HG02759 (cell line): Measurements from ENCODE around the gene SH3YL1.
A peak's percentile ranks its signal among the peaks of the same experiment; 100 is the strongest.

Source experiments
- ATAC-seq: cut with Tn5 transposase; IDR thresholded peaks from one replicate; pipeline ENCODE4 v1.9.1; 2021; ENCODE audit warnings: mild to moderate bottlenecking, moderate library complexity; ENCODE audit not compliant: unreplicated experiment

Gene SH3YL1

DNA sequence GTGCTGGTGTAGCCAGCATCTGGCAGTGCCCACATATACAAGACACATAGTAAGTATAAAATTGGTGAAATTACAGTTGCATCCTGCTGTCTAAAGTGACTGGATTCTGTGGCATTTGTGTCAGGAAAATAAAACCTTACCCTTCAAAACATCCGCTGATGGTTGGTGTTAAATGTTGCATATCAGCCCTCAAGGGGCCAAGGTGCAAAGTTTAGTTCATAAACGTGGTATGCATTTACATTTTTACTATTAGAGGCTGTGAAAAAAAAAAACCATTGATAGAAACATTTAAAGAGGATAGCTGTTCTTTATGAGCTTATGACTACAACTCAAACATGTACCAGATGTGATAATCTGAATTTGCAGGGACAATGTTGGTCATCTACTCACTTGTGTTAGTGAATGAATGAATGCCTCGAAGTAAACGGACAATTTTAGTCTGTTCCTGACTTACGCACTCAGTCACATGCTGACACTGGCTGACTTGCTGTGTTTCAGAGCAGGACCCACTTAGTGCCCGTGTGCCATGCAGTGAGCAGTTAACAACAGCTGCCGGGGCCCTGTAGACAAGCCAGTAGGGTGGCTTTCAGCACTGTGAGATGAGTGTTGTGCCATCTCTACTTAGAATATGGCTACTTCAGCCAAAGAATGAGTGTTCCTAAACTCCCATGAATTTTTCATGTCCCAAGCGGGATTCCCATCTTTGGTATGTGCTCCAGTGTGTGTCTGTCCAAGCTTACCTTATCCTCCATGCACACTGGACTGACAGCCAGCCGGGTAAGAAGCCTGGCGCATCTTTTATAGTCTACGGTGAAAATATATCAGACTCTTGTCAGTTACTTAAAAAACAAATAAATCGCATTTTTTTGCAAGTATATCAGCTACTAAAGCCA lies 18.8 kb upstream of the SH3YL1 start:
- no peak for ATAC-seq

DNA sequence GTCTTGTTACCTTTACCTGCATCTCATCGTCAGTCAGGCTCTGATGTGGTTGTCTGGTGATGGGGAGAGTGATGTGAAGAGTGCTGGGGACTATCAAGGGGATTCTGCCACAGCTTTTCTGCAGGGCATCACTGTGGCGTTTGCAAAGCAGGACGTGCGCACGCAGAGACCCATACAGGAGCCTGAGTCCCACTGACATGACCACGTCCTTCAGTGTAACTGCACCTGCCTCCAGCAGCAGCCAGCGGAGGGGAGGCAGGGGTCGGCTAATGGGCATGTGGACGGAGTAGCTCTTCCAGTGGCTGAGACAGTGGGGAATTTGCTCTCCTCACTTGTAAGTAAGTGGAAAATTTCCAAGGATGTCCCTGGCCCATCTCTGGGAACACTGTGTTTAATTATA lies 17.5 kb upstream of the SH3YL1 start:
- ATAC-seq: no peak

DNA sequence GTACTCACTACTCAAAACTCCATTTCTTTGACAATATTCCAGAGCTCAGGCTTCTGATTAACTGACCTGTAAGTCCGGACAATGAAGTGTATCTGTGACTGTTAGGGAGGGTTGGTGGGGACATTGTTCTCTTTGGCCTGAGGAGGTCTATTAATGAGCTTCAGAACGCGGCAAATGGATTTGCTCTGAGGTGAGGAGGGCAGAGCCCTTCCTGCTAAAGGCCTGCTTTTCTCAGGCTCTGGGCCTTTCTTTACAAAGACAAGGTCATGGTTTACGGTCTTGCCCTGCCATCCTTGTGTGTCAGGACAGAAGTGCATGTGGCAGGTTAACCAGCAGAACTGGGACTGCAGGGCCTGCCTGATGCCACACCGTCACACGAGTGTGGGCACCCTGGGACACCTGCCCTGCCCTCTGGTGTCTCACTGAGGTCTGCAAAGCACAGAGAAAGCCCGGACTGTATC lies 16.8 kb upstream of the SH3YL1 start:
- no peak for ATAC-seq

- ATAC-seq: no peak
These were observed 16.3 kb upstream of the SH3YL1 start for GRCh38 chr2:279956-280649.

DNA sequence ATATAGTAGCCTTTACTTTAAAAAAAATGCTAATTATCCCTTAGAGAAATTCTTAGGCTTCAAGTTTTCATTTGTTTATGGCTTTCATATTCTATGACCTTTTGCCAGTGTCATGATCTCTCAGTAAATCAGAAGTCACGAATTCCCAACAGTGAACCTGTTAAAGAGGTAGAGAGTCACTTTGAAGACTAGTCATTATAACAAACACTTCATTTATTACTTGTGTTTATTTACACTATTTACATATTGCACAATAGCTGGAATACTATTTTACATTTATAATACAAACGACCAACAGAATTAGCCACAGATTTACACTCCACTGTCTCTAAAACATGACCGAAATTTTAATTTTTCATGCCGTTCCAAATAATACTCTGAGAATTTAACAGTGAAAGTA lies 15.5 kb upstream of the SH3YL1 start:
- ATAC-seq: no peak

- no peak for ATAC-seq
These were observed 15.1 kb upstream of the SH3YL1 start for GRCh38 chr2:278927-279320.

- no peak for ATAC-seq
These were observed 14.6 kb upstream of the SH3YL1 start for GRCh38 chr2:278312-278926.

DNA sequence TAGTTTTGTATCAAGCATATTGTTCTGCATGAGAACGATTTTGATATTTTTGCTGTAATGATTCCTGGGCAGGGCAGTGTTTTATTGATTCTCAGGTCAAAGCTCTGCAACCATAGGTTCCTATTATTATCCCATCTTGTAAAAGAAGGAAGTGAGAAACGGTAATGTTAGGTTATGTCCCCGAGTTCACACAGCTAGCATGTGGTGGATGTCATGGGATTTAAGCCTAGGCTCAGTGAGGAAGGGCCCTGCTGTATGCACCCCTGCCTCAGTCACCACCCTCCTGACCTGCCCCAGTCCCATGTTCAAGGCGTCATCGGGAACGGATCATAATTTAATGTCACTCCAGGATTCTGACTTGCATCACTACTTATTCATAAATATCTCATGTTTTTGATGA lies 11.6 kb upstream of the SH3YL1 start:
- peak; percentile 95 for ATAC-seq

DNA sequence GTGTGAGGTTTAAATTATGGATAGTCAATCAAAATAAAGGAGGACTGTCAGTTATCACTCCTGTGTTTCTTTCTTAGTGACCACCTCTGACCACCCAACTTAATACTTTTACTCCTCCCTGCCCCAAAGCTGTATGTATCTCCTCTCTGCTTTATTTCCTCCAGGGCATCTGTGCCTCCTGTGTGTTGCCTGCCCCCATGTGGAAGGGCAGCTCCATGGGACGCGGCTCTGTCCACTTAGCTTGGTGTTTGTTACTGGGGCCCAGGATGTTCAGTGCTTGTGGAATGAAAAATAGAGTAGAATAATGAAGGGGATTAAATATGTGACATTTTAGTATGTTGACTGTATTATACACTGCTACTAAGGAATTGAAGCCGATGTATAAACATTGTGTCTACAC lies 10.7 kb upstream of the SH3YL1 start:
- no peak for ATAC-seq

- ATAC-seq: no peak
These were observed 9.5 kb upstream of the SH3YL1 start for GRCh38 chr2:273333-273732.

DNA sequence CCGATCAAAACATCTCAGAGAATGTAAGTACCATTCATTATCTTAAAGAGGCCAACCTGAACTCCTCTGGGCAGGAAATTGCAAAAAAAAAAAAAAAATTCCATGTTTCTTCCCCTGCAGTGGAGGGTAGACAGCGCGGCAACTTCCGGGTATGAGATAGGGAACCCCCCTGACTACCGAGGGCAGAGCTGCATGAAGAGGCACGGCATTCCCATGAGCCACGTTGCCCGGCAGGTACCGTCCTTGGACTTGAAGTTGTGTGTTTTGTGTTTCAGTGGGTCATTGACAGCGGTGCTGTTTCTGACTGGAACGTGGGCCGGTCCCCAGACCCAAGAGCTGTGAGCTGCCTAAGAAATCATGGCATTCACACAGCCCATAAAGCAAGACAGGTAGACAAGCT lies 8.1 kb upstream of the SH3YL1 start:
- ATAC-seq: no peak

- no peak for ATAC-seq
These were observed 7.0 kb upstream of the SH3YL1 start for GRCh38 chr2:270861-271260.

DNA sequence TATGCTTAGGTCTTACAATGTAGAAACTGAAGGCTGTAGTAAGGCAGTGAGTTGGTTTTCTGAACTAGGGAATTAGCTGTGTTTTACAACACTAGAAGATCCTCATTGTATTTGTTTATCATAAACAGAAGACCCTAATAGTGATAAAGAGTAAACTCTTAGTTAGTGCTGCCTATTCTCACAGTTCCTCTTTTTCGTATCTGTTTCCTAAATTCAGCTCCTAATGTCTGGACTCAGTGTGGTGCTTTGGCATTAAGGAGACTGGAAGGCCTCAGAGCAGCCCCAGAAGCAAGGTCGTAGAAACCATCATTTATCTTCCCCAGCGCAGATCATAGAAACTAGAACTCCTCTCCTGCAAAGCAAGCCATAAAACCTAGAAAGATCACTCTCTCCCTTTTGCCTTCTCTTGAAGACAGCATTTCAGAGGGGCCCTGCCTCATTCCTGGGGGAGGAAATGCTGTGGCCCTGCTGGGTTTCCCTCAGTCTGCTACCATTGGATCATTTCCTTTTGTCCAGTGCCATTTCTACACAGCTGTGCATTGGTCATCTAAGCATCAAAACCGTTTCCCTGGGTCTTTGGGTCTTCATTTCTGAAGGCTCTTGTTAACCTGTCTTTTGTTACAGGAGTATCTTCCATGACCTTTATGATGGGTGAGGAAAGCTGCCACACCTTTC lies 5.7 kb upstream of the SH3YL1 start:
- no peak for ATAC-seq

DNA sequence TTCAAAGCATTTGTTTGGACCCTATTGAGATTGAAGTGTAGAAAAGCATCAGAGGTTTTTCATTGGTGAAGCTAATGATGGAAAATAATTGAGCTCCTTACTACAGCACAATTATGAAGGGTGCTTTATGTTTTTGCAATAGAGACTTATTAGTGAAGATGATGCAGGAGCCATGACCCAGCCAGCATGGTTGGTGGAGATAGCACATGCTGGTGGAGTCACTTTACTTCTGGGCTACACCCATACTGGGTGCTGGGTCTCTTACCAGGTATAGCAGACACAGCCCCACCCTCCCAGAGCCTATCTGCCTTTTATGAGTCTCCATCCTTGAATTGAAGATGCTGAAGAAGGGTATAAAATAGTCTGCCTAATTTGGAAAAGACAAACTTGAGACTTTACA lies 4.5 kb upstream of the SH3YL1 start:
- no peak for ATAC-seq

GRCh38 chr2:264493-265468 lies 949 bp upstream of the SH3YL1 start, which contains the start of gene ACP1:
Gene ACP1 (plus strand): TSS chr2:264947. CDS start chr2:264965, 18 bp downstream.
- peak; percentile 90 for ATAC-seq

- no peak for ATAC-seq
These were observed 652 bp downstream of the SH3YL1 start for GRCh38 chr2:263022-263738.

DNA sequence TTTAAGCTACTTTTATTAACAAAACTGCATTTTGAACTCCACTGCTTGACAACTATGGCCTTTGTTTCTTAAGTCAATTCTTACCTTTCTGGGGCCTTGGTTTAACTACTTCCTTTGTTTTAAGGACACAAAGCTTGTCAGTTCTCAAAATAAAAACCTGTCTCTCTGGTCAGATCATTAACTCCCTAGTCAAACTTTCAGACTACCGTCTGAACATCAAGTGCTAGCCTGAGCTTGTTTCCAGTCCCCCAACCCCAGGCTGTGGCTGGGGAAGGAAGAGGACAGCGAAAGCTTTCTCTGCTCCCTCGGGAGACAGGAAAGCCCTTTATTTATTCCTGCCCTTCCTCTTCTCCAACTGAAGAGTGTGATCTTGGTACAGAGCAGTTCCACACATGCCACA lies 1.7 kb downstream of the SH3YL1 start:
- ATAC-seq: no peak

DNA sequence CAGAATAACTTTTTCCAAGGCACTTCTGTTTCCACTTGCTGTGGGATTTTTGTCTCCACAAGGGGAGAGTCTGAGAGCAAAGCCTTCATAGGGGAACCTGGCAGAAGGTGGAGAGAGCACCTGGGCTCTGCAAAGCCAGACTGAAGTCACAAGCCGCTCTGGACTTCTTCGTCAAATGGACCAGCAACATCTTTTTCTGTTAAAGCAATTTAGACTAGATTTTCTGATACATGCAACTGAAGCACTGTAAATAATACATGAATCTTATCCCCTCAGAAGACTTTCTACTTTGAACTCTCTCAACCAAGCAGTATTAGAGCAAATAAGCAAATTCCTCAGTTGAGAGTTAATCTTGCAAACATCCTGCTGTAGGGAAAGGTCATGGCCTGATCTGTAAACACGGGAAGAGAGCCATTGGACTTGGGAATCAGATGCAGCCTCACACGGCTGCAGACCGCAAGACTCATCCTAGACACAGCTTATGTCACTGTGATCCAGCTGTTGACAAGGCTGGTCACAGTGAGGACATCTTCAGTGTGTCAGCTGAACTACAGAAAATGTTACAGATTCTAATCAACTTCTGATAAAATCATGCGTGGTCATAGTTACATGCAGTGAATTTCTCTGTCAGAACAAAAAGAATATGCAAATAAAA lies 3.2 kb downstream of the SH3YL1 start:
- ATAC-seq: no peak

DNA sequence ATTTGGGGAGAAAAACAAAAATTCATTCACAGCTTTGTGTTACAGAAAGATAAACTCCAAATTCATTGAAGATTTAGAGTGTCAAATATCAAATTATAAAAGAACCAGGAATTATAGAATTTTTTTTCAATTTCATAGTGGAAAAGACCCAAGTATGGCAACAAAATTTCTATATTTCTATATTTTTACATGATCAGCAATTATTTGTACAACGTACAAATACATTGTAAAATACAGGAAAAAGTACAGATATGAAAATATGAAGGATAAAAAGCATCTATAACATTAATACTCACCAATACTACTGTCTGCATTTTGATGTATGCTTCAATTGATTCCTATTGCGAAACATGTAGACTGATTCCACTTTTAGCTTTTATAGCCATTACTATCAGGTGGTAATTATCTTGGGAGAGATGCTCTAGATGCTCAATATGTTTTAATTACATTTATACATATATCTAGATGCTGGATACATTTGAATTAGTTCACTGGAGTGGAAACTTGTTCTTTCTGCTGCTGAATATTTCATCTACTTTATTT lies 4.0 kb downstream of the SH3YL1 start:
- no peak for ATAC-seq
